ENCODE data around the gene TK2. TPM values are rescaled to one million over a fixed set of nuclear protein-coding genes. Genes with fewer than 3 reads are reported as not detected.

TK2 gene
- total and polyA plus RNA-seq, 7 donors, result 9.6 to 32.7 (median 17.6) TPM

GRCh38 chr16:66525396-66526180, 24.3 kb downstream of the TK2 start:
- WGBS, 2 donors, result 84 to 92% methylated on average over 9 of the region's 9 CpGs
- intact Hi-C loops (cut with DNase I), result no loop called here
- no peak overlapping the region for H3K4me3 ChIP-seq
- peak overlapping the region in 3 of 4 donors; percentile 13 to 48 (median 22) for H3K27ac ChIP-seq
- no peaks in the 10 kb centered on the region for H3K9me3 ChIP-seq
- H3K4me1 ChIP-seq, result peaks cover 0 to 21% (median 10%) of the 10 kb centered on the region in 4 donors
- peaks cover 17 to 66% (median 37%) of the 10 kb centered on the region in 4 donors for H3K36me3 ChIP-seq
- no peak for DNase-seq
- H3K27me3 ChIP-seq, result no peaks in the 10 kb centered on the region
- no peak for TF ChIP-seq POLR2AphosphoS5 (IDR thresholded peaks at IDR 0.05)
- no peak for TF ChIP-seq CTCF (IDR thresholded peaks at IDR 0.05)
- no peak for TF ChIP-seq POLR2A (IDR thresholded peaks at IDR 0.05)
- TF ChIP-seq EP300 (IDR thresholded peaks at IDR 0.05), result no peak

- WGBS, 2 donors, result 50 to 78% methylated on average over 6 of the region's 6 CpGs
- intact Hi-C loops (cut with DNase I), result no loop called here
- Histone ChIP-seq H3K4me3 (no peak overlapping the region), H3K36me3 (peaks cover 17 to 62% (median 30%) of the 10 kb centered on the region in 4 donors), H3K27me3 (no peaks in the 10 kb centered on the region), H3K4me1 (peaks cover 0 to 26% (median 10%) of the 10 kb centered on the region in 4 donors), H3K27ac (peak overlapping the region; percentile 21 to 54 (median 40)), H3K9me3 (no peaks in the 10 kb centered on the region)
- TF ChIP-seq POLR2AphosphoS5 (IDR thresholded peaks at IDR 0.05) (peak in 1 of 4 donors; percentile 18), POLR2A (IDR thresholded peaks at IDR 0.05) (no peak)
- DNase-seq, result no peak
Observed at GRCh38 chr16:66524601-66525164, 25.2 kb downstream of the TK2 start.

- DNase-seq, result no peak
- intact Hi-C loops (cut with DNase I), result no loop called here
- no peaks in the 10 kb centered on the region for H3K9me3 ChIP-seq
- H3K36me3 ChIP-seq, result peaks cover 15 to 55% (median 22%) of the 10 kb centered on the region in 4 donors
- H3K27me3 ChIP-seq, result no peaks in the 10 kb centered on the region
- no peak for TF ChIP-seq CTCF (IDR thresholded peaks at IDR 0.05)
- no peak for TF ChIP-seq EP300 (IDR thresholded peaks at IDR 0.05)
- no peak for TF ChIP-seq POLR2AphosphoS5 (IDR thresholded peaks at IDR 0.05)
- TF ChIP-seq POLR2A (IDR thresholded peaks at IDR 0.05), result no peak
- H3K4me1 ChIP-seq, result peaks cover 0 to 28% (median 10%) of the 10 kb centered on the region in 4 donors
- H3K4me3 ChIP-seq, result no peak overlapping the region
- H3K27ac ChIP-seq, result peak overlapping the region; percentile 33 to 54 (median 44)
- 54 to 84% methylated on average over 9 of the region's 9 CpGs for WGBS, 2 donors
Observed at GRCh38 chr16:66523861-66524354, 26.0 kb downstream of the TK2 start.

- TF ChIP-seq CTCF (IDR thresholded peaks at IDR 0.05), result no peak
- TF ChIP-seq EP300 (IDR thresholded peaks at IDR 0.05), result no peak
- TF ChIP-seq POLR2A (IDR thresholded peaks at IDR 0.05), result no peak
- no peak for TF ChIP-seq POLR2AphosphoS5 (IDR thresholded peaks at IDR 0.05)
- 78 to 91% methylated on average over 11 of the region's 11 CpGs for WGBS, 2 donors
- DNase-seq, result no peak
- intact Hi-C loops (cut with DNase I), result no loop called here
- no peak overlapping the region for H3K4me3 ChIP-seq
- H3K4me1 ChIP-seq, result peaks cover 0 to 28% (median 14%) of the 10 kb centered on the region in 4 donors
- H3K9me3 ChIP-seq, result no peaks in the 10 kb centered on the region
- peaks cover 9 to 46% (median 16%) of the 10 kb centered on the region in 4 donors for H3K36me3 ChIP-seq
- no peaks in the 10 kb centered on the region for H3K27me3 ChIP-seq
- H3K27ac ChIP-seq, result peak overlapping the region; percentile 33 to 54 (median 46)
Observed at GRCh38 chr16:66522816-66523590, 26.9 kb downstream of the TK2 start.
